Measurements from ENCODE around the gene RPTOR. TPM values are rescaled to one million over a fixed set of nuclear protein-coding genes. Genes with fewer than 3 reads are reported as not detected.

RPTOR gene
- total RNA-seq, 1 experiment from 2014 or later = 25.1 TPM

GRCh38 chr17:80822021-80822699 is 277.5 kb downstream of the RPTOR start:
- Histone ChIP-seq H4K5ac (ENCODE audit: insufficient read length, low read depth, low read length) (no peak overlapping the region), H3K4ac (ENCODE audit: low read depth, low read length) (no peak overlapping the region), H2AK5ac (ENCODE audit: insufficient read length, low read length) (no peak overlapping the region), H4K20me1 (ENCODE audit: control insufficient read depth, insufficient read depth, insufficient read length) (no peaks in the 10 kb centered on the region), H2BK12ac (ENCODE audit: insufficient read length, low read depth, low read length) (no peak overlapping the region), H2BK15ac (ENCODE audit: low read depth, low read length) (no peak overlapping the region), H3K14ac (ENCODE audit: insufficient read depth, low read length) (no peak overlapping the region), H3K56ac (ENCODE audit: insufficient read length, low read depth, low read length) (no peak overlapping the region), H3K23me2 (ENCODE audit: insufficient read length, low read depth, low read length, poor library complexity, severe bottlenecking) (no peaks in the 10 kb centered on the region), H2BK120ac (ENCODE audit: low read depth, low read length, poor library complexity, severe bottlenecking) (no peak overlapping the region), H4K8ac (replicated peaks; ENCODE audit: insufficient read length, low read depth, low read length) (no peak overlapping the region), H3K27me3 (ENCODE audit: insufficient read depth, low read length) (no peaks in the 10 kb centered on the region), H2AFZ (ENCODE audit: low read length) (no peak overlapping the region), H3K79me2 (ENCODE audit: insufficient read depth, low read length) (no peaks in the 10 kb centered on the region), H3K79me1 (ENCODE audit: insufficient read depth, low read depth, low read length, poor library complexity, severe bottlenecking) (no peaks in the 10 kb centered on the region), H3K9ac (ENCODE audit: extremely low read depth, insufficient read length, low read length) (no peak overlapping the region), H3K4me1 (ENCODE audit: insufficient read depth, low read length) (peaks cover 4% of the 10 kb centered on the region; the same call in 1 of the 2 replicates), H2BK20ac (ENCODE audit: low read depth, low read length, poor library complexity, severe bottlenecking) (no peak overlapping the region), H3K4me2 (ENCODE audit: insufficient read depth, insufficient read length, low read length) (no peak overlapping the region), H3T11ph (ENCODE audit: low read length) (no peak overlapping the region), H2BK5ac (ENCODE audit: insufficient read length, low read length) (no peak overlapping the region), H4K91ac (ENCODE audit: insufficient read length, low read depth, low read length) (no peak overlapping the region), H3K23ac (ENCODE audit: insufficient read length, low read depth, low read length) (no peak overlapping the region), H3K27ac (ENCODE audit: insufficient read length, low read depth, low read length) (no peak overlapping the region), H3K18ac (ENCODE audit: insufficient read length, low read depth, low read length) (no peak overlapping the region), H3K9me3 (ENCODE audit: control insufficient read depth, low read depth, low read length) (no peaks in the 10 kb centered on the region)
- DNase-seq = peak; percentile 29
- Mint-ChIP-seq H3K4me3 (no peak overlapping the region), H3K27me3 (ENCODE audit: low read depth) (peaks cover 7% of the 10 kb centered on the region), H3K4me1 (peaks cover 25% of the 10 kb centered on the region in 2 experiments), H3K27ac (peak overlapping the region in 2 of 3 experiments; percentile 66 to 76; a peak in 4 of 7 replicates), H3K9me3 (no peaks in the 10 kb centered on the region), H3K36me3 (ENCODE audit: insufficient read depth in 1 of 3, low read depth in 3 of 3) (peaks cover 0 to 8% (median 2%) of the 10 kb centered on the region in 3 experiments; a peak in 4 of 7 replicates)
- TF ChIP-seq, protein P1, sequence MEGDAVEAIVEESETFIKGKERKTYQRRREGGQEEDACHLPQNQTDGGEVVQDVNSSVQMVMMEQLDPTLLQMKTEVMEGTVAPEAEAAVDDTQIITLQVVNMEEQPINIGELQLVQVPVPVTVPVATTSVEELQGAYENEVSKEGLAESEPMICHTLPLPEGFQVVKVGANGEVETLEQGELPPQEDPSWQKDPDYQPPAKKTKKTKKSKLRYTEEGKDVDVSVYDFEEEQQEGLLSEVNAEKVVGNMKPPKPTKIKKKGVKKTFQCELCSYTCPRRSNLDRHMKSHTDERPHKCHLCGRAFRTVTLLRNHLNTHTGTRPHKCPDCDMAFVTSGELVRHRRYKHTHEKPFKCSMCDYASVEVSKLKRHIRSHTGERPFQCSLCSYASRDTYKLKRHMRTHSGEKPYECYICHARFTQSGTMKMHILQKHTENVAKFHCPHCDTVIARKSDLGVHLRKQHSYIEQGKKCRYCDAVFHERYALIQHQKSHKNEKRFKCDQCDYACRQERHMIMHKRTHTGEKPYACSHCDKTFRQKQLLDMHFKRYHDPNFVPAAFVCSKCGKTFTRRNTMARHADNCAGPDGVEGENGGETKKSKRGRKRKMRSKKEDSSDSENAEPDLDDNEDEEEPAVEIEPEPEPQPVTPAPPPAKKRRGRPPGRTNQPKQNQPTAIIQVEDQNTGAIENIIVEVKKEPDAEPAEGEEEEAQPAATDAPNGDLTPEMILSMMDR (conservative IDR thresholded peaks at IDR 0.05) = no peak
- no CpG with 5 or more reads among the region's 36 CpGs for WGBS (ENCODE audit: extremely low coverage, insufficient read length, low lambda C conversion rate)

Measured in H9 (cell line).